ENCODE measurements around the gene SETD3. TPM values are rescaled to one million over a fixed set of nuclear protein-coding genes. Genes with fewer than 3 reads are reported as not detected.

SETD3 gene
- total and polyA plus RNA-seq, 2 of the 8 experiments (the other 6 are each of a cell fraction or from before 2014, with no cell fraction given): 24.0 to 64.0 TPM

GRCh38 chr14:99407416-99407815 lies 73.2 kb downstream of the SETD3 start (continued):
- no peak for TF ChIP-seq ATF3 (IDR thresholded peaks at IDR 0.05; ENCODE audit: insufficient read depth, low read depth, low read length)
- TF ChIP-seq TBP (IDR thresholded peaks at IDR 0.05; ENCODE audit: low read depth, low read length): no peak
- no peak for TF ChIP-seq POLR2A (IDR thresholded peaks at IDR 0.05; ENCODE audit: control extremely low read depth in 1 of 2, low read depth in 2 of 2, low read length in 2 of 2)
- TF ChIP-seq CTCF (IDR thresholded peaks at IDR 0.05; ENCODE audit: control extremely low read depth in 1 of 3, insufficient read depth in 1 of 3, low read depth in 1 of 3, low read length in 3 of 3): no peak
- no peak for TF ChIP-seq SP2 (IDR thresholded peaks at IDR 0.05; ENCODE audit: low read length)

All from H1 (cell line).